Iris pigment epithelial cell (primary cell): ENCODE data around the gene ARHGAP11A.

Experiments used
- DNase-seq: peaks from one replicate; pipeline ENCODE4 v3.0.0-alpha.2; 2011; ENCODE audit warnings: low read depth

The ARHGAP11A gene

DNA sequence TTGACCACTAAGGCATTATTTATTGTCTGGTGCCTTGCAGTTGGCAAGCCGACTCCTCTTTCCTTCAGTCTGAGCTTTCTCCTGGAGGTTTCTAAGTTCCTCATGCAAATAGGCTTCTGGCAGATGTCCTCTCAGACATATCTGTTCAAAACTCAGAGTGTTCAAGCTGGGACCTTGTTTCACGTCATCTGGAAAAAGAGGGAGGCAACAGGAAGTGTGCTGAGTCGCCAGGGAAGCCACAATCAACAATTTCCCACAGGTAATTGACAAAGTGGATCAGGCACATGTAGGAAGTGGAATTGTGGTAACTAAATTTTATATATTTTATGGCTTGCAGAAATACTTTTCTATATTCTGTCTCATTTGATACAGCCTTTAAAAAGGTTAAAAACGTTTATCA lies 40.8 kb downstream of the ARHGAP11A start:
- DNase-seq, result no peak

DNA sequence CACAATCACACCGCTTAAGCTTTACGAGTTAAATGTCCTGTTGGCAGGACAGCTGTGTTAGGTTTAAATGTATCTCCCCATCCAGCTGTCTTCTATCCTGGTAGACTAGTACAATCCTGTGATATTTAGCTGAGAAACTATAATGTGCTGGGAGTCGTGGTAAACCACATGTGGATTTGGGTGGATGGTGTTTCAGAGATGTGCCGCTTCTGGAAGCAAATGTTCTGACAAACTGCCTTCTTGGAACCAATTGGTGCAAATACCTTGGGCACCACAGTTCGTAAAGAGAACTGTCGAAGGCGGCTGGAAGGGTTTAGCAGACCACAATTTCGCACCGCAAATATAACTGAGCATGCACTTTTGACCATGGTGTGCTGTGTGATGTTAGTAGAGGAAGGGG lies 41.2 kb downstream of the ARHGAP11A start:
- no peak for DNase-seq

DNA sequence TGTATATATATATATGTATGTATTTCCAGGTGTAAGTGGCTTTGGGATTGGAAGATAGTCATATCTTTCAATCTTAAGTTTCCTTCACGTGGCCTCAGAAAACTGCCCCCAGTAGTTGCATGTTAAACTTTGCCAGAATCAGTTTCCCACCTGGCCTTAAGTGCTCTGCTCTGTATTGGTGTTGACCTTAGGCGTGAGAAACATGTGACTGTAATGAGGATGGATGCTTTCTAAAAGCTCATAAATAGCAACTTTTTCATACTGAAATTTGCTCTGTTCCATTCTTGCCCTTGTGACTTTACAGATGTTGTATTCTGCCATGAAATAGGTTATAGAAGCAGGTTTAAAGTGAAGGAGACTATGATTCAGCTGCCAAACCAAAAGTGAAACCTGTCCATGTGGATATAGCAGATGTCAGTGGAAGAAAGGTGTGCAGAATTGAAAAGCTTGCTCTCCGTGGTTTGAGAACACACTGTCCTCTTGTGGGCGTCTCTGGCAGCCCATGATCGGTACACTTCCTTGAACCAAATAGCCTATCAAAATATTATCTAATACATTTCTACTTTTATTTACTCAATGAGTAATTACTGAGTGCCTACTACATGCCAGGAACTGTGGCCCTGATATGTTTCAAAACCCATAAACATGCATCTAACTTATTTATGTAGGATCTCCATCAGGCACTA lies 42.0 kb downstream of the ARHGAP11A start:
- DNase-seq, result no peak

- no peak for DNase-seq
Observed at GRCh38 chr15:32657941-32658340, 42.6 kb downstream of the ARHGAP11A start.

- no peak for DNase-seq
Observed at GRCh38 chr15:32659340-32660155, 44.2 kb downstream of the ARHGAP11A start.

- no peak for DNase-seq
Observed at GRCh38 chr15:32663671-32664070, 48.4 kb downstream of the ARHGAP11A start.

- no peak for DNase-seq
Observed at GRCh38 chr15:32664796-32665195, 49.5 kb downstream of the ARHGAP11A start.

DNA sequence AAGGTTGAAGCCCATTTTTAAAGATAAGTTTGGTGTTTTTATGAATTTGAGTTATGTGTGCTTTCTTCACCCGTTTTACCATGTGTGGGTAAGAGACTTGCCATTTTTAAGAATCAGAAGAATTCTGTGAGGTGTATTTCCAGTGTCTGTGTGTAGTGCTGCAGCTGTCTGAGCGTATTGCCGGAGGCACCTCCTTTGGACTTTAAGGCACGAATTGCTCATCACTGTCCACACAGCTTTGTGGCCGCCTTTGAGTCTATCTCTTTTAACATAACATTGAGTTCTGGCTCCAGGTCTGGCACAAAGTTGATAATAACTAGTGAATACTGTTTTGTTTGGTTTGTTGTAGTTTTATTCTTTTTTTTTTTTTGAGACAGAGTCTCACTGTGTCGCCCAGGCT lies 52.0 kb downstream of the ARHGAP11A start:
- DNase-seq, result no peak

- no peak for DNase-seq
Observed at GRCh38 chr15:32668942-32669341, 53.6 kb downstream of the ARHGAP11A start.

GRCh38 chr15:32669896-32670611 lies 54.8 kb downstream of the ARHGAP11A start:
- peak; percentile 71 for DNase-seq

GRCh38 chr15:32670623-32671022 lies 55.3 kb downstream of the ARHGAP11A start:
- DNase-seq, result no peak

DNA sequence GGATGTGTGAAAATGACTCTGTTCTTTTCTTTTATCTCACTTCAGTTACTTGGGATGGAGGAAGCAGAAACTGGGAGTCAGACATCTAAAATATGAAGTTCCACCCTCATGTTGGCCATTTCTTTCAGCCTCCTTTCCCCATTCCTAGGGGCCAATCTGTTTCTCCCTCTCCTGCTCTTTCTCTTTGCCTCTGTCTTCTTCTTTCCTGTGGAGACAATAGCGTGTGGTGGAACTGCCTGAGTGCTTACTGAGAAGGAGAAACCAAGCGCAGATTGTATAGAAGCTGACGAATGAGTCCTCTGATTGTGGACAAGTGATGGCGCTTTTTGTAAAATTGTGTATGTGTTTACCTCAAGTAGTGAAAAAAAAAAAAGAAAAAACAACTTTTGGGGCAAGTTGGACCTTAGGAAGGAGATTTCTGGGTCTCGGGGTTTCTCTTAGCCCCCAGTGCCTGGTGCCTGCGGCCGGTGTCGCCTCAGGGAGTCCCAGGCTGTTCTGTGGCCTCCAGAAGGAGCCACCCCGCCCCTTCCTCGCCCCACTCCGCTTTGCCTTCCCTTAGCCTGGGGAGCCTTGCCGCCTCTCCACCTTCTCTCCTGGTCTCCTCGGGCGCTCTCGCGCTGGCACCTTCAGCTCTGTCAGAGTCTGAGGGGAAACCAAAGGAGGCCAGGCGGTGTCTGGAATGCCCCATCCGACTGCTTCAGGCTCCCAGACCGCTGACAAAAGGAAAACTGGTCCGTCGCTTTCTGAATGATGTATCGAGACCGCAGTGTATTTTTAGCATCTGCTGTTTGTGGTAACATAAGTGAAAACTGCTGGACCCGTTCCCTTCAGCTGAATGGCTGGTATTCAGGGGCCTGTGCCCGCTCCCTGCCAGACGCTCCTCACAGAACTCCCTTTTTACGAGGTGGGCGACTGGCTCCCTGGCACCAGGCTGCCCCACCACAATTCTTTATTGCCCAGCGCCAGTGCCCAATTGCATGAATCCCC lies 56.3 kb downstream of the ARHGAP11A start:
- no peak for DNase-seq

DNA sequence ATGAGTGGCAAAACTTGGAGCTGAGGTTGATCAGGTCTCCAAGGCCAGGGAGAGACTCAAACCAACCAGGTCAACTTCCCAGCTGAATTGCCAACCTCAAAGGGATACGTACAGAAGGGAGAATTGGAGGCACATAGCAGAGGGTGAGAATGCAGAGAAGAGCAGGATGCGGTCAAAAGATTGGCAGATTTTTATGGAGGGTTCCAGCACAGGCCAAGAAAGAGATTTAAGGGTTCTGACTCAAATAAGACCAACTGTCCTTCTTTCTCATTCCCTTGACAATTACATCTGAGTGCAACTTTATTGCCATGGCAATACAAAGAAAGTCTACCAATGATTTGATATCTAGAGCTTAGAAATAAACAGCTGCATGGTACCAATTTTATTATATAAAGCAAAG lies 59.4 kb downstream of the ARHGAP11A start:
- DNase-seq, result no peak

GRCh38 chr15:32675466-32675865 lies 60.2 kb downstream of the ARHGAP11A start:
- no peak for DNase-seq

- DNase-seq, result no peak
Observed at GRCh38 chr15:32676169-32676568, 60.9 kb downstream of the ARHGAP11A start.

DNA sequence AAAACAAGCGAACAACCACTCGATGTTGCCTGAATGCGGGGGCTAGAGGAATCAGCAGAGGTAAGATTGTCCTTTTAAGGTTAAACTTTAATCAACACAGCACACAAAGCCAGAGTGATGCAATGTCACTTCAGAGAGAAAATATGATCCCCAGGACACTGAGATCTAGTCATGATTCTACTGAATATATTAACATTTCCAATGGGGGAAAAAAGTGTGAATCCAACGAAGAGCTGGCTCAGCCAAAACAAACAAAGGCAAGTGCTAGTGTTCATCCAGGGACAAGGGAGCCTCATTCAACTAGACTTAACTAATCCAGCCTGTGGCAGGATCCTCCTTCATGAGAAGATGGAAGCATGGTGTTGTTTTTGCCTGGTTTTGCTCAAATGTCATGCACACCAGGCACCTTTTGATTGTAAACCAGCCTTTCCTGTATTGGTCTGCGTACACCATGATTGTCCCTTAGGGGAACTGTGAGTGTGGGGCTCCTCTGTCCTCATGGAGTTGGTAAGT lies 62.0 kb downstream of the ARHGAP11A start:
- peak; percentile 63 for DNase-seq

GRCh38 chr15:32679298-32679690 lies 64.0 kb downstream of the ARHGAP11A start:
- DNase-seq, result no peak

GRCh38 chr15:32682569-32682968 lies 67.3 kb downstream of the ARHGAP11A start:
- DNase-seq, result peak; percentile 94

- no peak for DNase-seq
Observed at GRCh38 chr15:32682977-32683630, 67.8 kb downstream of the ARHGAP11A start.

DNA sequence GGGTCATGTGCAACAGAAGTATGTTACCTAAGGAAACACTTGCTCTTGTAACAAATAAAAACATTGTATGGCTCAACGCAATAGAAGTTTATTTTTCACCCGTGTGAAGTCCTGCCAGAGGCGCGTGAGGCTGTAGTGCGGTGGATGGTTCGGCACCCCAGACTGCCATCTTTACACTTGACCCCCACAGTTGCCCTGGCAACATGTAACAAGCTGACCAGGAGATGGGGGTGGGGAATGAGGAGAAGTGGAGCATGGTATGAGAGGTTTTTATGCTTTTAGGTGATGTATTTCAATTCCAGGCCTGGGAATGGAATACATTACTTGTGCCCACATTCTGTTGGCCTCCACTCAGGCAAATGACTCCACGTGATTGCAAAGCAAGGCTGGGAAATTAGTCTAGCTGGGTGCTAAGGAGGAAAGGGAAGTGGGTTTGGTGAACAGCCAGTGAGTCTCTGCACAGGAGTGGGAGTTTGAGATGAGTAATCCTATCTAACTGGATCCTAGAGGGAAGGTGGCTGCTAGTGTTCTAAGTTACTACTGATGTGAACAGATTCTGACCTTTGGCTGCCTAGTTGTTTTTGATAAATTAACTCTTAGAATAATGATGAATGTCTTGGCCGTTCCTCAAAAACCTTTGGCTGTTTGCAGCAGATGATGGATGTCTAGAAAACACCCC lies 68.7 kb downstream of the ARHGAP11A start:
- DNase-seq, result peak; percentile 95
